ENCODE measurements around the gene SLC17A1. TPM values are rescaled to one million over a fixed set of nuclear protein-coding genes. Genes with fewer than 3 reads are reported as not detected.

SLC17A1 gene
- not detected for total RNA-seq

GRCh38 chr6:25831532-25832306 lies at the start of gene SLC17A1:
Gene SLC17A1, minus strand, starts transcription at chr6:25832052. Its CDS starts 1,495 bp downstream, at chr6:25830557.
- Histone ChIP-seq H3K4me1 (peaks cover 0 to 8% (median 0%) of the 10 kb centered on the region in 4 donors), H3K9me3 (no peaks in the 10 kb centered on the region), H3K4me3 (no peak within 1 kb of the TSS), H3K27me3 (no peaks in the 10 kb centered on the region), H3K27ac (no peak within 1 kb of the TSS), H3K36me3 (no peaks in the 10 kb centered on the region)
- TF ChIP-seq CTCF (IDR thresholded peaks at IDR 0.05) (no peak), POLR2A (IDR thresholded peaks at IDR 0.05) (no peak), EP300 (IDR thresholded peaks at IDR 0.05) (no peak)
- WGBS, 2 donors: 73 to 74% methylated on average over 8 of the region's 8 CpGs
- no peak for DNase-seq (ENCODE audit: low spot score in 2 of 2)

DNA sequence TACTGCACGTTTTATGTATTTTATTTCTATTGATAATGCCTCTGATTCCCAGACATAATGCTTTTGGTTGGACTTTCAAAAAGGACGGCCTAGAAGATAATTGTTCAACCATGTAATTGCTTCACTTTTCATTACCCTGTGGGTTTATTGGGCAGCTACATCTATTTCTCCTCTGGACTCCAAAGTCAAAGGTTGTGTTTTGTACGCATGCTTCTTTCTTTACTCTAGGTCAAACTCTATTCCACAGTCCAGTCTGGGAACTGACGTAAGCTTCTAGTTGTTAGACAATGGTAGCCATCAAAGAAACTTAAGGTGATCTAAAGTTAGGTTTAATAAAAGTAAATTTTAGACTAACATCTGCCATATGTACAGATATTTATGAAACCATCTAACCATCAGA lies 48.7 kb upstream of the SLC17A1 start:
- H3K4me1 ChIP-seq: no peaks in the 10 kb centered on the region
- no peaks in the 10 kb centered on the region for H3K27me3 ChIP-seq
- WGBS, 2 donors: 81 to 82% methylated on average over 4 of the region's 4 CpGs
- DNase-seq (ENCODE audit: low spot score in 2 of 2): no peak
- no peaks in the 10 kb centered on the region for H3K36me3 ChIP-seq
- H3K27ac ChIP-seq: no peak overlapping the region
- TF ChIP-seq POLR2A (IDR thresholded peaks at IDR 0.05) (no peak), CTCF (IDR thresholded peaks at IDR 0.05) (no peak), EP300 (IDR thresholded peaks at IDR 0.05) (no peak)
- no peak overlapping the region for H3K4me3 ChIP-seq
- no peaks in the 10 kb centered on the region for H3K9me3 ChIP-seq

GRCh38 chr6:25878721-25879322 lies 47.0 kb upstream of the SLC17A1 start:
- Histone ChIP-seq H3K36me3 (no peaks in the 10 kb centered on the region), H3K4me1 (no peaks in the 10 kb centered on the region), H3K27me3 (peaks cover 0 to 4% of the 10 kb centered on the region in 2 donors), H3K9me3 (no peaks in the 10 kb centered on the region), H3K4me3 (no peak overlapping the region), H3K27ac (no peak overlapping the region)
- TF ChIP-seq CTCF (IDR thresholded peaks at IDR 0.05): no peak
- no peak for TF ChIP-seq EP300 (IDR thresholded peaks at IDR 0.05)
- TF ChIP-seq POLR2A (IDR thresholded peaks at IDR 0.05): no peak
- 94 to 99% methylated on average over 2 of the region's 2 CpGs for WGBS, 2 donors
- DNase-seq (ENCODE audit: low spot score in 2 of 2): no peak

GRCh38 chr6:25875926-25876602 lies 44.2 kb upstream of the SLC17A1 start:
- H3K9me3 ChIP-seq: no peaks in the 10 kb centered on the region
- TF ChIP-seq CTCF (IDR thresholded peaks at IDR 0.05): no peak
- TF ChIP-seq EP300 (IDR thresholded peaks at IDR 0.05): no peak
- TF ChIP-seq POLR2A (IDR thresholded peaks at IDR 0.05): no peak
- no peaks in the 10 kb centered on the region for H3K4me1 ChIP-seq
- DNase-seq (ENCODE audit: low spot score in 2 of 2): no peak
- peaks cover 0 to 4% of the 10 kb centered on the region in 2 donors for H3K27me3 ChIP-seq
- 85% methylated on average over 3 of the region's 3 CpGs for WGBS, 2 donors
- H3K27ac ChIP-seq: no peak overlapping the region
- H3K4me3 ChIP-seq: no peak overlapping the region
- no peaks in the 10 kb centered on the region for H3K36me3 ChIP-seq

GRCh38 chr6:25875563-25875905 lies 43.7 kb upstream of the SLC17A1 start:
- H3K9me3 ChIP-seq: no peaks in the 10 kb centered on the region
- H3K4me3 ChIP-seq: no peak overlapping the region
- TF ChIP-seq POLR2A (IDR thresholded peaks at IDR 0.05) (no peak), CTCF (IDR thresholded peaks at IDR 0.05) (no peak), EP300 (IDR thresholded peaks at IDR 0.05) (no peak)
- H3K36me3 ChIP-seq: no peaks in the 10 kb centered on the region
- H3K4me1 ChIP-seq: no peaks in the 10 kb centered on the region
- peaks cover 0 to 4% of the 10 kb centered on the region in 2 donors for H3K27me3 ChIP-seq
- DNase-seq (ENCODE audit: low spot score in 2 of 2): no peak
- WGBS, 2 donors: 59 to 78% methylated on average over 3 of the region's 3 CpGs
- no peak overlapping the region for H3K27ac ChIP-seq

Measured in tibial nerve (tissue), 4 donors.